Measurements from ENCODE around the gene SDK1. TPM values are rescaled to one million over a fixed set of nuclear protein-coding genes. Genes with fewer than 3 reads are reported as not detected.

The SDK1 gene
- total and polyA plus RNA-seq, 2 of the 8 experiments (the other 6 are each of a cell fraction or from before 2014, with no cell fraction given) = 3.3 to 7.2 TPM

DNA sequence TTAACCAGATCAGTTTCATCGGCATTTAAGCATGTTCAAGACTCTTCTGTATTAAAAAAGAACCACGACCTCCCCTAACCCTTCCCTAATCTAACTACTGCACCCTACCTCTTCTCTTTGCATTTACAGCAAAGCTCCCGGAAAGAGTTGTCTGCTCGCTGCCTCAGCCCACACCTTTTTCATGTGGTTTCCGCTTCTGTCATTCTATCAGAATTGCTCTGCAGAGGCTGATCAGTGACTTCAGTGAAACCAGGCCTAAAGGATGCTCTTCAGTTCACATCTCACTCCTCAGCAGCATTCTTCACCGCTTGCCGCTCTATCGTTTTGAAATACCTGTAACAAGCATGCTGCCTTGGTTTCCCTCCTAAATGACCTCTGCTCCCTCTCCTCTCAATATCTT is 160.9 kb downstream of the SDK1 start:
- H3K4me1 ChIP-seq (replicated peaks in 1 of 4; ENCODE audit: control insufficient read depth in 3 of 4, insufficient read depth in 4 of 4, low read length in 3 of 4) = no peaks in the 10 kb centered on the region
- DNase-seq (ENCODE audit: low read depth in 1 of 2, low spot score in 2 of 2) = no peak
- no peak overlapping the region for H2BK20ac ChIP-seq (ENCODE audit: low read length)
- H3K23ac ChIP-seq (ENCODE audit: insufficient read length) = no peak overlapping the region
- H3K4me2 ChIP-seq (ENCODE audit: insufficient read depth in 1 of 2, low read depth in 2 of 2, low read length in 2 of 2) = no peak overlapping the region
- no peak overlapping the region for H3K9ac ChIP-seq (replicated peaks in 1 of 4; ENCODE audit: extremely low read depth in 1 of 4, low read depth in 3 of 4, low read length in 3 of 4)
- no peak overlapping the region for H3K14ac ChIP-seq (ENCODE audit: insufficient read length)
- no peaks in the 10 kb centered on the region; the same call in 1 of the 2 replicates for H3K23me2 ChIP-seq (ENCODE audit: low read depth, low read length)
- H4K5ac ChIP-seq (ENCODE audit: insufficient read length, low read depth, low read length) = no peak overlapping the region
- no peaks in the 10 kb centered on the region for H3K27me3 ChIP-seq (replicated peaks in 1 of 4; ENCODE audit: control insufficient read depth in 3 of 4, extremely low read depth in 1 of 4, insufficient read depth in 3 of 4, low read length in 3 of 4)
- no peak overlapping the region for H2BK12ac ChIP-seq (ENCODE audit: low read depth, low read length)
- no peaks in the 10 kb centered on the region for H3K79me2 ChIP-seq (ENCODE audit: control insufficient read depth in 1 of 2, insufficient read depth in 2 of 2, low read length in 2 of 2)
- WGBS, 2 experiments (ENCODE audit: extremely low coverage in 1 of 2, insufficient coverage in 1 of 2, insufficient read length in 1 of 2, insufficient replicate concordance in 2 of 2, low coverage in 1 of 2, low lambda C conversion rate in 2 of 2, missing lambda C conversion rate in 1 of 2) = 78% methylated on average over 8 of the region's 8 CpGs; no CpG with 5 or more reads in 1 of the 2 experiments
- H3K9me3 ChIP-seq (ENCODE audit: insufficient read depth in 2 of 2, low read depth in 1 of 2, low read length in 1 of 2) = no peaks in the 10 kb centered on the region
- 0 out of 2 replicates have a peak, but pooled peaks cover 1% of the 10 kb centered on the region for H3K79me1 ChIP-seq (ENCODE audit: low read depth, low read length)
- no peak for FAIRE-seq
- H2AK5ac ChIP-seq (ENCODE audit: low read depth, low read length) = no peak overlapping the region
- ChIA-PET CTCF (ENCODE audit: partially characterized antibody) (no interaction called here), POLR2A (ENCODE audit: partially characterized antibody) (no interaction called here)
- no peak overlapping the region for H3K27ac ChIP-seq (ENCODE audit: low read depth, low read length)
- no peak overlapping the region for H3K4me3 ChIP-seq (ENCODE audit: extremely low read depth in 1 of 4, insufficient read depth in 2 of 4, low read depth in 3 of 4, low read length in 4 of 4)
- no peak overlapping the region for H4K91ac ChIP-seq (replicated peaks; ENCODE audit: insufficient read length, low read length)
- H2BK15ac ChIP-seq (ENCODE audit: low read length) = no peak overlapping the region
- H3K18ac ChIP-seq (ENCODE audit: extremely low read depth, low read length) = no peak overlapping the region
- H3K56ac ChIP-seq (replicated peaks; ENCODE audit: insufficient read length, low read depth, low read length) = no peak overlapping the region
- H3K36me3 ChIP-seq (ENCODE audit: control insufficient read depth in 2 of 4, insufficient read depth in 4 of 4, low read length in 3 of 4) = no peaks in the 10 kb centered on the region
- no peaks in the 10 kb centered on the region for H4K20me1 ChIP-seq (replicated peaks in 1 of 2; ENCODE audit: control insufficient read depth in 1 of 2, insufficient read depth in 2 of 2, low read length in 2 of 2)
- H2BK5ac ChIP-seq (ENCODE audit: low read depth, low read length) = no peak overlapping the region
- H3K4ac ChIP-seq (replicated peaks; ENCODE audit: insufficient read length, low read depth, low read length) = no peak overlapping the region
- H2BK120ac ChIP-seq (replicated peaks; ENCODE audit: low read depth, low read length) = no peak overlapping the region
- H2AFZ ChIP-seq (ENCODE audit: low read length) = no peak overlapping the region
- H4K8ac ChIP-seq (ENCODE audit: extremely low read depth, insufficient read depth, low read length) = no peak overlapping the region
- TF ChIP-seq PHF8 (conservative IDR thresholded peaks at IDR 0.05; ENCODE audit: low read depth, low read length) (no peak), SRF (IDR thresholded peaks at IDR 0.05; ENCODE audit: low read depth, low read length) (no peak), TAF7 (optimal IDR thresholded peaks at IDR 0.05; ENCODE audit: borderline replicate concordance, low read depth, low read length) (no peak), POLR2A (IDR thresholded peaks at IDR 0.05; ENCODE audit: control extremely low read depth in 1 of 2, low read depth in 2 of 2, low read length in 2 of 2) (no peak), JUN (IDR thresholded peaks at IDR 0.05; ENCODE audit: low read depth, low read length) (no peak), TCF12 (IDR thresholded peaks at IDR 0.05; ENCODE audit: low read depth, low read length) (no peak), TEAD4 (IDR thresholded peaks at IDR 0.05; ENCODE audit: low read depth, low read length) (no peak), CBX5 (IDR thresholded peaks at IDR 0.05; ENCODE audit: low read depth, low read length) (no peak), HDAC6 (IDR thresholded peaks at IDR 0.05; ENCODE audit: low read depth, low read length) (no peak), JUND (IDR thresholded peaks at IDR 0.05; ENCODE audit: low read length) (no peak), KDM4A (IDR thresholded peaks at IDR 0.05; ENCODE audit: low read depth, low read length, severe bottlenecking) (no peak)
- TF ChIP-seq, protein P1, sequence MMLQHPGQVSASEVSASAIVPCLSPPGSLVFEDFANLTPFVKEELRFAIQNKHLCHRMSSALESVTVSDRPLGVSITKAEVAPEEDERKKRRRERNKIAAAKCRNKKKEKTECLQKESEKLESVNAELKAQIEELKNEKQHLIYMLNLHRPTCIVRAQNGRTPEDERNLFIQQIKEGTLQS (IDR thresholded peaks at IDR 0.05; ENCODE audit: insufficient read depth, low read depth, low read length) = no peak
- TF ChIP-seq, protein P2, sequence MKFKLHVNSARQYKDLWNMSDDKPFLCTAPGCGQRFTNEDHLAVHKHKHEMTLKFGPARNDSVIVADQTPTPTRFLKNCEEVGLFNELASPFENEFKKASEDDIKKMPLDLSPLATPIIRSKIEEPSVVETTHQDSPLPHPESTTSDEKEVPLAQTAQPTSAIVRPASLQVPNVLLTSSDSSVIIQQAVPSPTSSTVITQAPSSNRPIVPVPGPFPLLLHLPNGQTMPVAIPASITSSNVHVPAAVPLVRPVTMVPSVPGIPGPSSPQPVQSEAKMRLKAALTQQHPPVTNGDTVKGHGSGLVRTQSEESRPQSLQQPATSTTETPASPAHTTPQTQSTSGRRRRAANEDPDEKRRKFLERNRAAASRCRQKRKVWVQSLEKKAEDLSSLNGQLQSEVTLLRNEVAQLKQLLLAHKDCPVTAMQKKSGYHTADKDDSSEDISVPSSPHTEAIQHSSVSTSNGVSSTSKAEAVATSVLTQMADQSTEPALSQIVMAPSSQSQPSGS (IDR thresholded peaks at IDR 0.05; ENCODE audit: low read length) = no peak
